Right lobe of liver (tissue), 6 donors: ENCODE results near the gene IST1. TPM values are rescaled to one million over a fixed set of nuclear protein-coding genes. Genes with fewer than 3 reads are reported as not detected.
A peak's percentile ranks its signal among the peaks of the same experiment; 100 is the strongest.

Experiments used
- ATAC-seq, 4 donors: fragments of 200-7000 bp; cut with Tn5 transposase; one replicate each; pipeline ENCODE4 v1.9.1; 2020; ENCODE audit warnings: mild to moderate bottlenecking in 4 of 4, moderate library complexity in 4 of 4
- DNase-seq, 3 donors: peaks; one replicate each; pipeline ENCODE4 v3.0.0-alpha.2; 2020
- H3K27ac ChIP-seq, 3 donors: fragments of 200-600 bp; one replicate each; pipeline ENCODE4 v1.8.0; 2022
- H3K27me3 ChIP-seq, 2 donors: fragments of 200-600 bp; one replicate each; pipeline ENCODE4 v1.8.0; 2022
- H3K36me3 ChIP-seq, 4 donors: fragments of 200-600 bp; sonication (generic) in 1 of 4; one replicate each; pipeline versions ENCODE4 v1.5.1 to v1.8.0; 2017 to 2022; ENCODE audit warnings: control low read depth in 1 of 4
- H3K4me1 ChIP-seq, 4 donors: fragments of 200-600 bp; sonication (generic) in 1 of 4; one replicate each; pipeline versions ENCODE4 v1.5.1 to v1.8.0; 2017 to 2022; ENCODE audit warnings: control low read depth in 1 of 4
- H3K4me3 ChIP-seq, 3 donors: fragments of 200-600 bp; one replicate each; pipeline ENCODE4 v1.8.0; 2022
- H3K9me3 ChIP-seq, 4 donors: fragments of 200-600 bp; sonication (generic) in 1 of 4; one replicate each; pipeline versions ENCODE4 v1.5.1 to v1.8.0; 2017 to 2022; ENCODE audit warnings: control low read depth in 1 of 4
- POLR2A ChIP-seq: fragments of 450-650 bp; IDR thresholded peaks from one replicate; pipeline ENCODE4 v1.6.1; 2017; ENCODE audit warnings: antibody characterized with exemption, mild to moderate bottlenecking
- WGBS: methylation state at CpG from one replicate; pipeline ENCODE4 v1.1.6; 2018; ENCODE audit warnings: low coverage, low lambda C conversion rate; ENCODE audit not compliant: insufficient coverage; ENCODE audit errors: missing lambda C conversion rate; 5-methylcytosine and 5-hydroxymethylcytosine counted together
- intact Hi-C, 2 donors: fragments of 100-400 bp; cut with DNase I; formaldehyde crosslinking; loops; one replicate each; pipeline versions ENCODE4 v1.11.2 to v1.14.1; 2022
- total RNA-seq, 6 experiments: library from RNA; depleted of rRNA in 2 of 6; stranded (reverse); fragments of >200 nt in 2 of 6; fragmentation: NEBNext Ultra II Directional in 3 of 6; extraction: Animal tissue kit (Norgen Biotek cat#: 25700) in 3 of 6; gene quantifications; one replicate each; pipeline versions ENCODE4 v1.1.0 to v1.2.4, GENCODE V29; 2016 to 2023
- TF ChIP-seq, protein P1 (sequence below), 4 donors: fragments of 200-600 bp in 3 of 4; fragments of 450-650 bp in 1 of 4; IDR thresholded peaks; one replicate each; pipeline versions ENCODE4 v1.5.1 to v1.8.0; 2016 to 2022; ENCODE audit warnings: antibody characterized with exemption in 4 of 4, mild to moderate bottlenecking in 2 of 4
- donor health status: DM: no; HTN: yes; CAD: no.
- donor health status: DM: no; HTN: no; CAD: no.
- donor health status: DM: no; HTN: no; CAD: no.
- donor health status: DM: no; HTN: yes; CAD: no.
- donor health status: DM: no; HTN: yes; CAD: no.

IST1 gene
- total RNA-seq, 6 experiments from 2014 or later = 44.7 to 73.4 (median 65.5) TPM

DNA sequence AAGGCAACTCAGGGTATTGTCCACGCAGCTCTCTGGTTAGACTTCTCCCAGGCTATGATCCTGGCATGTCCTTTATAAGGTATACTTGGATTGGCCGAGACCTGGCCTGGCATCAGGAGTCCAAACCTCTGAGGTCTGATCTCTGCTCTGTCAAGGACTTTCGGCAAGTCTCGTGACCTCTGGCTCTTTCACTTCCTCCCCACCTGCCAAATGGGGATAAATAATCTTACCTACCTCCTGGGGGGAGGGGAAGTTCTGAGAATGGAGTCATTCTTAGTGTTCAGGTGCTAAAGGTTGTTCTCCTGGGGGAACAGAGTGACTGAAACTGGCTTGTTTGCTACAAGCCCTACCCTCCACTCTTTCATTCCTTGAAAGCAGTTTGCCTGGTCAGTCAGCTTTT is 41.9 kb upstream of the IST1 start:
- ATAC-seq (no peak), DNase-seq (no peak)
- no peak overlapping the region for H3K27ac ChIP-seq
- WGBS = 76% methylated on average over 4 of the region's 4 CpGs
- TF ChIP-seq, protein P1, sequence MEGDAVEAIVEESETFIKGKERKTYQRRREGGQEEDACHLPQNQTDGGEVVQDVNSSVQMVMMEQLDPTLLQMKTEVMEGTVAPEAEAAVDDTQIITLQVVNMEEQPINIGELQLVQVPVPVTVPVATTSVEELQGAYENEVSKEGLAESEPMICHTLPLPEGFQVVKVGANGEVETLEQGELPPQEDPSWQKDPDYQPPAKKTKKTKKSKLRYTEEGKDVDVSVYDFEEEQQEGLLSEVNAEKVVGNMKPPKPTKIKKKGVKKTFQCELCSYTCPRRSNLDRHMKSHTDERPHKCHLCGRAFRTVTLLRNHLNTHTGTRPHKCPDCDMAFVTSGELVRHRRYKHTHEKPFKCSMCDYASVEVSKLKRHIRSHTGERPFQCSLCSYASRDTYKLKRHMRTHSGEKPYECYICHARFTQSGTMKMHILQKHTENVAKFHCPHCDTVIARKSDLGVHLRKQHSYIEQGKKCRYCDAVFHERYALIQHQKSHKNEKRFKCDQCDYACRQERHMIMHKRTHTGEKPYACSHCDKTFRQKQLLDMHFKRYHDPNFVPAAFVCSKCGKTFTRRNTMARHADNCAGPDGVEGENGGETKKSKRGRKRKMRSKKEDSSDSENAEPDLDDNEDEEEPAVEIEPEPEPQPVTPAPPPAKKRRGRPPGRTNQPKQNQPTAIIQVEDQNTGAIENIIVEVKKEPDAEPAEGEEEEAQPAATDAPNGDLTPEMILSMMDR (IDR thresholded peaks at IDR 0.05) = no peak
- TF ChIP-seq POLR2A = no peak
- no peak overlapping the region for H3K4me3 ChIP-seq
- H3K36me3 ChIP-seq = peaks cover 0 to 32% (median 11%) of the 10 kb centered on the region in 4 donors
- no peaks in the 10 kb centered on the region for H3K9me3 ChIP-seq
- no peaks in the 10 kb centered on the region for H3K27me3 ChIP-seq
- no peaks in the 10 kb centered on the region for H3K4me1 ChIP-seq
- intact Hi-C loops = no loop called here

DNA sequence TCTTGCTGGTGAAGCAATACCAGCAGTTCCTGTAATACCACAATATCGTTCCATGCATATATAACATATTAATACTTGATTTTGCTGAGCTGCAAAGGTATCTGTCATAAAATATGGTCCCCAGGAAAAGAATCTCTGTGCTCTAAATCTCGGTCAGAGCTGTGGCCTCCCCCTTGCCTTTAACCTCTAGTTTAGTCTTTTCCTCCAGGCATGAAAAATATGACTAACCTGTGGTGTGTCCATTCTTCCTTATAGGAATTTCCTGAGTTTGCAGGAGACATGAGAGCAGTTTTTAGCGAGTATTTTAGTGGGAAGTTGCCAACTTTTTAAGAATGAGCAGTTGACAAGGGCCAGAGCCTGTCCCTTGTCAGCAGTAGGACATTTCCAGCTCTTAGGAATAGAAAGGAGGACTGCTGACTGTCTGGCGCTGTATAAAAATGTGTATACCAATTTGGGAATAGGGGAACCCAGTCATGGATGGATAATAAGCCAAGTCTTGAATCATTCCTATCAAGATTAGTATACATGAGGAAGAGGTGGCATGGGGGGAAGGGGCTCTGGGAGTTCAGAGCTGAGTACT is 40.9 kb upstream of the IST1 start:
- peaks cover 0 to 21% (median 5%) of the 10 kb centered on the region in 4 donors for H3K36me3 ChIP-seq
- no peak for DNase-seq
- WGBS = 71% methylated on average over 4 of the region's 4 CpGs

DNA sequence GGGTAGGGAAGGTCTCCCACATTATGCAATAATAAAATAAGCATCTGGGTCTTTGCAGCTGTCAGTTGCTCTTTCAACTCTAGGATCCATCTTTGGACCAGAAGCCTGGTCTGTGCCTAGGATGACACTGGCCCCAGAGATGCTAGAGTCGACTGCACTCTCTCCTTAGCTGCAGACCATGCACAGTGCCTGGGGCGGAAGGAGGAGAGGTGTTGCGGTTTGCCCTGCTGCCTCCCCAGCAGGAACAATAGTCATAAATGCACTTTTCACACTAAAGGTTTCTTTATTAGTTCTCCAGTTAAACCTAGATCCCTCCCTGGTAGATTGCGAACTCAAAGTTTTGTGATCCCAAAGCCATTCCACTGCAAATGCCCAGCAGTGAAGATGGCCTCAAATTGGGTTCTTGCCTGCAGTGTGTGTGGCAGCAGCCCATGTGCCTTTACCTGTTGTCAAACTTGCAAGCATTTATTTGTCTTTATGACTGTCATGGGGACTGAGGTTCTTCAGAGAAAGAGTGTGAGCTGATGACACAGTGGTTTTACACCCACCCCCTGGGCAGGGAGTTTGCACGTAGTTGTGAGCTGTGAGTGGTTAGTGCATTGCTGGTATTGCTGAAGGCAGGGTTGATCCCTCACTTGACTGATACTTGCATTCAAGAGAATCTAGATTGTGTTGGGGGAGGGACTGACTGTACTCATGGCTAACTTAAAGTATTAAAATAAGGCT is 39.2 kb upstream of the IST1 start:
- 84% methylated on average over 5 of the region's 5 CpGs for WGBS
- Histone ChIP-seq H3K4me1 (peaks cover 0 to 9% (median 3%) of the 10 kb centered on the region in 4 donors), H3K27me3 (no peaks in the 10 kb centered on the region), H3K9me3 (no peaks in the 10 kb centered on the region), H3K4me3 (no peak overlapping the region), H3K36me3 (peaks cover 0 to 12% (median 3%) of the 10 kb centered on the region in 4 donors), H3K27ac (no peak overlapping the region)
- ATAC-seq = peak in 2 of 4 donors; percentile 17 to 21
- TF ChIP-seq POLR2A = no peak
- TF ChIP-seq, protein P1 (IDR thresholded peaks at IDR 0.05) = no peak
- intact Hi-C loops = no loop called here
- no peak for DNase-seq

More for the DNA sequence above, 40.9 kb upstream of the IST1 start:
- Histone ChIP-seq H3K27me3 (no peaks in the 10 kb centered on the region), H3K4me1 (peaks cover 0 to 9% (median 3%) of the 10 kb centered on the region in 4 donors), H3K9me3 (no peaks in the 10 kb centered on the region), H3K4me3 (no peak overlapping the region), H3K27ac (no peak overlapping the region)
- no peak for ATAC-seq
- intact Hi-C loops = no loop called here
- TF ChIP-seq POLR2A = no peak

DNA sequence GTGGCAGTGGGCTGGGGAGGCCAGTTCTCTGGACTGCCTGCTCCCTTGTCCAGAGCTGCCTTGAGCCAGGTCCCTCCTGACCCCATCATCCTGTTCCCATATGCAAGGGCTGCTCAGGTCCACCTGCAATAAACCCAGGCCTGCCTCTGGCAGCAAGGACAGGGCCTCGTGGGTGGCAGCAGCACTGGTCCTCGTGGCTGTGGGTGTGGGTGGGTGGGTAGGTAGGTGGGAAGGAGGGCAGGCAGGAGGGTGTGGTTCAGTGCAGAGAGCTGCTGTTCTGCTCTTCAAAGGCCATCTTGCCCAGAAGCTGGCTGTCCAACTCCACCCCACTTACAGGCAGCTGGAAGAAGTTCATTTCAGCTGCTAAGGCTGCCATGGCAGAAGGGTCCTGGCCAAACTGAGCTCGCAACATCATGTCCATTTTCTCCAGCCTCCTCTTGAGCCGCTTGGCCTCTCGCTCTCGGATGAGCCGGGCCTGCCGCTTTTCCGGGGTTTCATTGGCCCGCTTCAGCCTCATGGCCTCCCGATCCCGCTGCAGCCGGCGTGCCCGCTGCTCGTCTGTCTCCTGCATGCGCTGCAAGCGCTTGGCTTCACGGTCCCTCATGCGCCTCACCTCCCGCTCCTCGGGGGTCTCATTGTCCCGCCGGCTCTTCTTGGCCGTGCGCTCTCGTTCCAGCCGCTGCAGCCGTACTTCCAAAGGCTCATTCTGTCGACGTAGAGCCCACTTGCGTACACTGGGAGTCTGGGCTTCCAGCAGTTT is 35.4 kb upstream of the IST1 start:
- no peaks in the 10 kb centered on the region for H3K27me3 ChIP-seq
- peaks cover 0 to 6% (median 0%) of the 10 kb centered on the region in 4 donors for H3K36me3 ChIP-seq
- TF ChIP-seq POLR2A = no peak
- TF ChIP-seq, protein P1 (IDR thresholded peaks at IDR 0.05) = no peak
- DNase-seq = no peak
- H3K27ac ChIP-seq = no peak overlapping the region
- ATAC-seq = no peak
- intact Hi-C loops = no loop called here
- H3K4me3 ChIP-seq = no peak overlapping the region
- no peaks in the 10 kb centered on the region for H3K9me3 ChIP-seq
- WGBS = 94% methylated on average over 26 of the region's 32 CpGs
- peaks cover 0 to 22% (median 6%) of the 10 kb centered on the region in 4 donors for H3K4me1 ChIP-seq
